Neuron (in vitro differentiated cells): ENCODE measurements around the gene LRRC49.
"Not testable (repeated sequence)": the region's sequence is repeated elsewhere in the genome, so short reads cannot be mapped to it uniquely, and the experiment has no call there.

Experiments used
- H2AFZ ChIP-seq: one replicate; pipeline ENCODE4 v1.6.1; 2013; ENCODE audit warnings: low read depth, mild to moderate bottlenecking, inconsistent platforms, low read length, moderate library complexity
- H3K27me3 ChIP-seq: one replicate; pipeline ENCODE4 v1.6.1; 2013; ENCODE audit warnings: low read length; ENCODE audit not compliant: insufficient read depth
- H3K36me3 ChIP-seq: one replicate; pipeline ENCODE4 v1.6.1; 2013; ENCODE audit warnings: low read length; ENCODE audit not compliant: insufficient read depth
- H3K4me1 ChIP-seq: one replicate; pipeline ENCODE4 v1.6.1; 2013; ENCODE audit warnings: low read length; ENCODE audit not compliant: insufficient read depth
- H3K4me3 ChIP-seq: 2 replicates; pipeline ENCODE4 v1.5.1; 2013; ENCODE audit warnings: mild to moderate bottlenecking, low read length, moderate library complexity
- H3K9me3 ChIP-seq: one replicate; pipeline ENCODE4 v1.6.1; 2013; ENCODE audit warnings: low read length

The LRRC49 gene

DNA sequence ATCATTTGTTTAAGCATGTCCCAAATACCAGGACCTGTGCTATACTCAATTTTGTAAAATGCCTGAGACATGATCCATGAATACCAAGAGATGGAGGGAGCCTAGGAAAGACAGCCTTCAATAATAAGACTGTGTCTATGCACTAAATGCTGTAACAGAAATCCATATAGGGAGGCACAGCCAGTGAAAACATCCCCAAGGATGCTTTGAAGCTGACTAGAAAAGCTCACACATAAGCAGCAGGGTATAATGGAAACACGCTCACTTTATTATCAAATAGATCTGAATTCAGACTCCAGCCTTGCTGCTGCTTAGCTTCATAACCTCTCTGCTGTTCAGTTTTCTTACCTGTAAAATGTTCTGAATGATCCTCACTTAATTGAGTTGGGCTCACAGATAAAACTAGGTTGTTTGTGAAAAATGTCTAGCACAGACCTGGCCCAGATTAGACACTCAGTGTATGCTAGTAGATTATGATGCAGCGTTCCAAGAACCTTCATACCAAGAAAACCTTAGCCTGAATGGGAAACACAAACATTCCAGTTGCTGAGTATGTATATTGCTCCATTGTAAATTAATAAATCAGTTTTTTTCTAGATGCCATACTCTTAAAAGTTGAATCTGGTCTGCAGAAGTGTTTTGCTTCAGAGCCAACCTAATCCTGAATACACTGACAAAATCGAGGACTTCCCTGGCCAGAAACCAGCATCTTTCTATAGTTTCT, 34.9 kb upstream of the LRRC49 start:
- H3K9me3 ChIP-seq: no peaks in the 10 kb centered on the region

DNA sequence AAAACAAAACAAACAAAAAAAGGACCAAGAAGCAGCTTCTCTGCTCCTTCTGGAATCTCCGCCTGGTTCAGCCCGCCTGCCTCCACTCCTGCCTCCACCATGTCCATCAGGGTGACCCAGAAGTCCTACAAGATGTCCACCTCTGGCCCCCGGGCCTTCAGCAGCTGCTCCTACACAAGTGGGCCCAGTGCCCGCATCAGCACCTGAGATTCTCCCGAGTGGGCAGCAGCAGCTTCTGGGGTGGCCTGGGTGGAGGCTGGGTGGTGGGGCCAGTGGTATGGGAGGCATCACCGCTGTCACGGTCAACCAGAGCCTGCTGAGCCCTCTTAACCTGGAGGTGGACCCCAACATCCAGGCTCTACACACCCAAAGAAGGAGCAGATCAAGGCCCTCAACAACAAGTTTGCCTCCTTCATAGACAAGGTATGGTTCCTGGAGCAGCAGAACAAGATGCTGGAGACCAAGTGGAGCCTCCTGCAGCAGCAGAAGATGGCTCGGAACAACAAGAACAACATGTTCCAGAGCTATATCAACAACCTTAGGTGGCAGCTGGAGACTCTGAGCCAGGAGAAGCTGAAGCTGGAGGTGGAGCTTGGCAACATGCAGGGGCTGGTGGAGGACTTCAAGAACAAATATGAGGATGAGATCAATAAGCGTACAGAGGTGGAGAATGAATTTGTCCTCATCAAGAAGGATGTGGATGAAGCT, 33.9 kb upstream of the LRRC49 start:
- H3K4me3 ChIP-seq, H3K4me1 ChIP-seq, H3K9me3 ChIP-seq, H3K27me3 ChIP-seq, H2AFZ ChIP-seq, H3K36me3 ChIP-seq: not testable (repeated sequence)

More for the DNA sequence above, 34.9 kb upstream of the LRRC49 start:
- Histone ChIP-seq H3K27me3 (no peaks in the 10 kb centered on the region), H3K4me3 (no peak overlapping the region), H3K4me1 (peaks cover 4% of the 10 kb centered on the region), H2AFZ (no peak overlapping the region), H3K36me3 (no peaks in the 10 kb centered on the region)

DNA sequence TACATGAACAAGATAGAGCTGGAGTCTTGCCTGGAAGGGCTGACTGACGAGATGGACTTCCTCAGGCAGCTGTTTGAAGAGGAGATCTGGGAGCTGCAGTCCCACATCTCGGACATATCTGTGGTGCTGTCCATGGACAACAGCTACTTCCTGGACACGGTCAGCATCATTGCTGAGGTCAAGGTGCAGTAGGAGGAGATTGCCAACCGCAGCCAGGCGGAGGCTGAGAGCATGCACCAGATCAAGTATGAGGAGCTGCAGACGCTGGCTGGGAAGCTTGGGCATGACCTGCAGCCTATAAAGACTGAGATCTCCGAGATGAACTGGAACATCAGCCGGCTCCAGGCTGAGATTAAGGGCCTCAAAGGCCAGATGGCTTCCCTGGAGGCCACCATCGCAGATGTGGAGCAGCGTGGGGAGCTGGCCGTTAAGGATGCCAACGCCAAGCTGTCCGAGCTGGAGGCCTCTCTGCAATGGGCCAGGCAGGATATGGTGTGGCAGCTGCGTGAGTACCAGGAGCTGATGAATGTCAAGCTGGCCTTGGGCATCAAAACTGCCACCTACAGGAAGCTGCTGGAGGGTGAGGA, 33.2 kb upstream of the LRRC49 start:
- H3K9me3 ChIP-seq: no peaks in the 10 kb centered on the region
- no peak overlapping the region for H3K4me3 ChIP-seq
- H3K36me3 ChIP-seq: no peaks in the 10 kb centered on the region
- H3K4me1 ChIP-seq: peaks cover 2% of the 10 kb centered on the region
- H2AFZ ChIP-seq: no peak overlapping the region
- no peaks in the 10 kb centered on the region for H3K27me3 ChIP-seq

DNA sequence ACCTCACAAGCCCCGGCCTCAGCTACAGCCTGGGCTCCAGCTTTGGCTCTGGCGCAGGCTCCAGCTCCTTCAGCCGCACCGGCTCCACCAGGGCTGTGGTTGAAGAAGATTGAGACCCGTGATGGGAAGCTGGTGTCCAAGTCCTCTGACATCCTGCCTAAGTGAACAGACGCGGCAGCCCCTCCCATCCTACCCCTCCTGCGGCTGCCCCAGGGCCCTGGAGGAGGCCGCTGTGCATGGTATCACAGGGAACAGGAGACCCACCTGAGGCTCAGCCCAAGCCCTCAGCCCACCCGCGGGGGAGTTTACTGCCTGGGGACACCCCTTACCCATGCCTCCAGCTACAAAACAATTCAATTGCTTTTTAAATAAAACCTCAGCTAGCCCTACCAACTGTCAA, 32.6 kb upstream of the LRRC49 start:
- no peaks in the 10 kb centered on the region for H3K27me3 ChIP-seq
- H3K9me3 ChIP-seq: no peaks in the 10 kb centered on the region
- no peak overlapping the region for H3K4me3 ChIP-seq
- no peaks in the 10 kb centered on the region for H3K4me1 ChIP-seq
- no peak overlapping the region for H2AFZ ChIP-seq
- no peaks in the 10 kb centered on the region for H3K36me3 ChIP-seq

DNA sequence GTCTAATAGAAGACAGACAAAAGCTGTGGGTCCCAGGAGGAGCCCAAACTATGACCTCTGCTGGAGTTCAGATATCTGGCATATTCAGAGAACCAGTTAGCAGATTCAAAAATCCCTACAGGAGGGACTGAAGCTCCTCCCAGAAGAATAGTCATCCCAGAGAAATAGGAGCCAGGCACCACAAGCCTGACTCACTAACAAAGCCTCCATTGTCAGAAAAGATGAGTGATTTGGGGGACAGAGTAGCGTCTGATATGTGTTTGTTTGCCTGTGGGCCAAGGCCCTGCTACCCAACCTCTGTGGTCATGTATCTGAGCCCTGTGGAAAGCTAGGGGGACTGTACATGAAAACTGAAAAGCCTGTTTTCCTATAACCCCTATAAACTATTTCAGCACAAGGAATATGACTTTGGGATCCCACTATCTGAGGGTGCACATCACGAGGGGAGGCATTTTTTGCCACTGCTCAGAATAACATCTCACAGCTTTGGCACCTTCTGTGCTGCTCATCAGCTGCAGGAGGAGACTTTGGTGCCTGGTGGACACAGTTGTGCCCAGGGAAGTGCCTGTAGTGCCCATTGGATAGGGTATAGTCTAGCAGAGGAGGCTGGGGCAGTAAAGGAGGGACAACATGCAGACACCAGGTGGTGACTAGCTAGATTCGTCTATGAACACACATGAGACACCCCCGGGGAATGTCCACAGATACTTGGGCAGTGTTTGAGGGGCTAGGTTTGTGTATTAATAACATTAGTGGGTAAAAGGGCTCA, 29.0 kb upstream of the LRRC49 start:
- Histone ChIP-seq H3K9me3 (no peaks in the 10 kb centered on the region), H3K27me3 (no peaks in the 10 kb centered on the region), H3K4me1 (no peaks in the 10 kb centered on the region), H3K4me3 (no peak overlapping the region), H3K36me3 (no peaks in the 10 kb centered on the region), H2AFZ (no peak overlapping the region)

DNA sequence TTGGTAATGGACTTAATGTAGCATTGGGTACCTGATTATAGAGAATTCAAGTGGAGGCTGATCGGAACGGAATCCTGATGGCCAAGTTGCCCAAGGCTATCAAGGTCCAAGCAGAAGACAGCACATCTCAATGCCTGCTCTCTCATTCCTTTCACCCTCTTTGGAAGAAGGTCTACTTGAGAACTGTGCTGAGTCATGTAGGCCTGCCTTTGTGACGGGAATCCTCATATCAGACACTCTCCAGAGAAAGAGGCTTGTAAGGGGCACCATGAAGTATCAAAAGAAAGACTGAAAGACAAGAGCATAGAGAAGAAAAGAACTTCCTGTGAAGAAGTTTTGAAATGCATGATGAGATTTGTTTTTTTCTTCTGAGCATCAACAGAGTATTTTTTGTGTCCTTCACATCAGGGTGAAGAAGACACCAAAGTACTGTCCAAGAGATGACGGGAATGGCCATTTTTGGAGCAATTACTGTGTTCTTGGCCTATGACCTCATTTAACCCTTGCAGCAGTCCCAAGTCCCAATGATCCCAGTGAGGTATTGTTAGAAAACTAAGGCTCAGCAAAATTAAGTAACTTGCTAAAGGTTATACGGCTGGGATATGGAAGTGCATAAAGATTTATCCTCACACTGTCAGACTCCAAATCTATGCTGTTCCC, 25.5 kb upstream of the LRRC49 start:
- no peak overlapping the region for H3K4me3 ChIP-seq
- H3K9me3 ChIP-seq: no peaks in the 10 kb centered on the region
- no peaks in the 10 kb centered on the region for H3K36me3 ChIP-seq
- H3K27me3 ChIP-seq: no peaks in the 10 kb centered on the region
- peaks cover 4% of the 10 kb centered on the region for H3K4me1 ChIP-seq
- H2AFZ ChIP-seq: no peak overlapping the region

DNA sequence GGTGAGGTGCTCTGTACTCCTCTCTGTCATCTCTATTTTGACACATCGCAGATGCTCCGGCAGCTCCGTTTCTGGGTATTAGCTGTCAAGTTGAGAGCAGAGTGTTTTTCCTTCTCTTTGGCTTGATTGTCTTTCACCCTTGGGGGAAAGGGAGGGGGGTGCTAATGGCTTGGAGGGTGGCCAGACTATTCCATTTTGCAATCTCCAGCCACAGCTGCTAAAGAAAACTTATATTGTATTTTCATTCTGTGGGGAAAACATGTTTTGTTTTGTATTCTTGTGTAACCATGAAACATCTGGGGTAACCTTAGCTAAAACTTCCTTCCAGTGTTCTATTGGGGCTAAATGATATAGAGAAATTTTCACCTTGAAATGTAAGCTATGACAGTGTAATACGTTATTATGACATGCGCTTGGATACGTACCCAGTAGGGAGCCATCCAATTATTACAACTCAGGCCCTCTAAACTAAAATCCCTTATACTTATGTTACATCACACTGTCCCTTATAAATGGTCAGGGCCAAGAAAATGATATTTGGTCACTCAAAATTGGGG, 24.6 kb upstream of the LRRC49 start:
- Histone ChIP-seq H3K9me3 (no peaks in the 10 kb centered on the region), H3K4me3 (no peak overlapping the region), H2AFZ (no peak overlapping the region), H3K27me3 (no peaks in the 10 kb centered on the region), H3K36me3 (no peaks in the 10 kb centered on the region), H3K4me1 (peaks cover 4% of the 10 kb centered on the region)

DNA sequence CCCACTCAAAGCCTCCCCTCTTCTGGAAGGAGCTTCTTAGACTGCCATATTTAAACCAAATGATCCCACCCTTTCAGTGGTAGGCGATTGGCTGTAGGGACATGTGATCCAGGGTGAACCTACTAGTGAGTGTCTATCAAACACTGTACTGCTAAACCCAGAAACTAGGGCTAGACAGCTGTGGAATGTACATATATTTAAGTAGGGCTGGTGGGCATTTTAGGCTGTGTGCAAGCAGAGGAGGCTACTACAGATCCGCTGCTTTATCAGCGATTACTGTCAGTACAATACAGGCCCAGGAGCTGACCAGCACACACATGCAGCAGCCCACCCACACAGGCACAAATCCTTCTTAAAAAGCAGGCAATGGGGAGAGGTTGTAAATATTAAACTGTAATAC, 23.3 kb upstream of the LRRC49 start:
- no peaks in the 10 kb centered on the region for H3K36me3 ChIP-seq
- no peaks in the 10 kb centered on the region for H3K9me3 ChIP-seq
- no peak overlapping the region for H2AFZ ChIP-seq
- H3K27me3 ChIP-seq: no peaks in the 10 kb centered on the region
- no peak overlapping the region for H3K4me3 ChIP-seq
- H3K4me1 ChIP-seq: peaks cover 4% of the 10 kb centered on the region

DNA sequence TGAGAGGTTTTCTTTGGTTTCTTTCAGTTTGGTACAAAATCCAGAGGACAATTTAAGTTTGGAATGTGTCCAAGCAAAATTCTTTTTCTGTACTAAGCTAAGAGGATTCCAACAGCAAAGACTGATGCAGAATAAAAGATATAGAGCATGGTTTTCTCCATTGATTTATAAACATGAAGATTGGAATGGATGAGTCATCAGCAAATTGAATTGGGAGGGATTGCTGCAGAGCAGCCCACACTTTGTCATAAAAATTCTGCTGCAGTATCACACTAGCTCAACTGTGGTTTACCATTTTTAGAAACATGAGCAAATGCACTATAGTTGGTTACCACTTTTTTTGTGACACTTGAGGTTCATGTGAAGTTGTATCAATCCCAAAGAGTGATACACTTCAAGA, 22.6 kb upstream of the LRRC49 start:
- no peak overlapping the region for H3K4me3 ChIP-seq

DNA sequence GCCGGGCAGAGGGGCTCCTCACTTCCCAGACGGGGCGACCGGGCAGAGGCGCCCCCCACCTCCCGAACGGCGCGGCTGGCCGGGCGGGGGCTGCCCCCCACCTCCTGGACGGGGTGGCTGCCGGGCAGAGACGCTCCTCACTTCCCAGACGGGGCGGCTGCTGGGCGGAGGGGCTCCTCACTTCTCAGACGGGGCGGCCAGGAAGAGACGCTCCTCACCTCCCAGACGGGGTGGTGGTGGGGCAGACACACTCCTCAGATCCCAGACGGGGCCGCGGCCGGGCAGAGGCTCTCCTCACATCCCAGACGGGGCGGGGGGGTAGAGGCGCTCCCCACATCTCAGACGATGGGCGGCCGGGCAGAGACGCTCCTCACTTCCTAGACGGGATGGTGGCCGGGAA, 21.1 kb upstream of the LRRC49 start:
- H2AFZ ChIP-seq, H3K36me3 ChIP-seq, H3K9me3 ChIP-seq, H3K27me3 ChIP-seq, H3K4me3 ChIP-seq, H3K4me1 ChIP-seq: not testable (repeated sequence)

More for the DNA sequence above, 22.6 kb upstream of the LRRC49 start:
- H3K27me3 ChIP-seq: no peaks in the 10 kb centered on the region
- no peaks in the 10 kb centered on the region for H3K36me3 ChIP-seq
- H3K9me3 ChIP-seq: no peaks in the 10 kb centered on the region
- no peak overlapping the region for H2AFZ ChIP-seq
- H3K4me1 ChIP-seq: peaks cover 4% of the 10 kb centered on the region

DNA sequence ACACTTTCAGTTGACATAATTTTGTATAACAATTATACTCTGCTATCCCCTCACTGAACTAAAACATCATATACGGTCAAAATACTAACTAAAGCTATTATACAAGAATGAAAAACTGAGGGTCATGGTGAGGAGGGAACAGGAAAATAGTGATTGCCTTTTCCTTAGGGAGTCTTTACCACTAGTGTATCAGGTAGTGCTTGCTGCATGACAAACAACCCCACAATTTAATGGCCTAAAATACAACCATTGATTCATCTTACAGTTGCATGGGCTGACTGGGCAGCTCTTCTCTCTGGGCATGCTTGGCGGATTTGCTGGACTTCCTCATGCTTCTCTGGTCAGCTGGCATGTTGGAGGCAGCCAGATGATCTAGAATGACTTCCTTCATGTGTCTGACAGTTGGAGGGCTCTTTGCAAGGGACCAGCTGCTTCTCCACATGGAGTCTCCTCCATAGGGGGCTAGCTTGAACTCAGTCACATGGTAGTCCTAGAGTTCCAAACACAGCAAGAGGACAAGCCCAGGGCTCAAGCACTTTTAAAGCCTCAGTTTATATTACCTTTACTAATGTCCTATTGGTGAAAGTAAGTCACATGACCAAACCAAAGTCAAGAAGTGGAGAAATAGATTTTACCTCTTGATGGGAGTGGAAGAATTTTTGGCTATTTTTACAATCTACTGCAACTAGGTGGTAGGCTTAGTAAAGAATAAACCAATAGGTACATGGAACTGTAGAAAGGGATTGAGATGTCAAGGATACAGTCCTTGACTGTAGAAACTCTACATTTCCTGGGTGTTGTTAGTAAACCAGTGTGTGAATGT, 19.2 kb upstream of the LRRC49 start:
- Histone ChIP-seq H3K9me3 (no peaks in the 10 kb centered on the region), H3K27me3 (no peaks in the 10 kb centered on the region), H3K4me3 (no peak overlapping the region), H3K4me1 (peaks cover 4% of the 10 kb centered on the region), H2AFZ (no peak overlapping the region), H3K36me3 (no peaks in the 10 kb centered on the region)
